SK-N-MC (cell line): ENCODE measurements around the gene MYO1F.
A peak's percentile ranks its signal among the peaks of the same experiment; 100 is the strongest.

Source experiments
- DNase-seq: peaks from one replicate; pipeline ENCODE4 v3.0.0-alpha.2; 2011; ENCODE audit warnings: low read depth, low spot score
- H3K27ac ChIP-seq: fragments of 200-600 bp; sonication (generic); 2 replicates; pipeline ENCODE4 v1.5.1; 2016; ENCODE audit warnings: mixed run types
- H3K36me3 ChIP-seq: fragments of 200-600 bp; sonication (generic); 2 replicates; pipeline ENCODE4 v1.6.1; 2017; ENCODE audit warnings: antibody characterized with exemption, low read length, mixed read lengths; ENCODE audit not compliant: insufficient read depth
- H3K4me3 ChIP-seq: fragments of 200-600 bp; sonication (generic); 2 replicates; pipeline ENCODE4 v1.5.1; 2016
- H3K9ac ChIP-seq: fragments of 200-600 bp; sonication (generic); 2 replicates; pipeline ENCODE4 v1.8.0; 2017; ENCODE audit warnings: mixed run types, mixed read lengths; ENCODE audit not compliant: insufficient read length
- H3K9me3 ChIP-seq: fragments of 200-600 bp; sonication (generic); 2 replicates; pipeline ENCODE4 v1.6.1; 2017; ENCODE audit warnings: low read depth, mild to moderate bottlenecking, antibody characterized with exemption, low read length, moderate library complexity, mixed read lengths
- EZH2 ChIP-seq: fragments of 200-600 bp; sonication (generic); IDR thresholded peaks from one replicate; pipeline ENCODE4 v1.6.1; 2017; ENCODE audit warnings: antibody characterized with exemption
- FOXP2 ChIP-seq: optimal IDR thresholded peaks from 2 replicates; pipeline ENCODE3; 2011; ENCODE audit warnings: mild to moderate bottlenecking, moderate library complexity; ENCODE audit not compliant: insufficient read depth; ENCODE audit errors: extremely low read length, control extremely low read depth
- POLR2AphosphoS5 ChIP-seq: IDR thresholded peaks from 2 replicates; pipeline ENCODE4 v1.6.1; 2012; ENCODE audit warnings: mild to moderate bottlenecking, low read depth, low read length, borderline replicate concordance

MYO1F gene

DNA sequence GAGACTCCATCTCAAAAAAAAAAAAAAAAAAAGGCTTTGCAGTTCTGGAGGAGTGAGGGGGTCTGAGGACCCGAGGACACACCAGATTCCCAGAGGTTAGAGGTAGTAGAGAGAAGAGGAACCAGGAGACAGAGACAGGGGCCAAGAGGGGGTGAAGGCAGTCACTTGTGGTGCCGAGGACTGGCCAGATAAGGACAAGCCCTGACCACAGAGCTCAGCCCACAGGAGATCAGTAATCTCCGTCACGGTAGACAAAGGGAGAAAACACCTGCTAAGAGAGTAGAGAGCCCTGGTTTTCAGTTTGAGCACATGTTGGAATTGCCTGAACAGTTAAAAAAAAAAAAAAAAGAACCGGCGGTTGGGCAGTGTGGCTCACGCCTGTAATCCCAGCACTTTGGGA lies 73.1 kb downstream of the MYO1F start:
- H3K4me3 ChIP-seq: no peak overlapping the region
- no peak overlapping the region for H3K9ac ChIP-seq
- TF ChIP-seq FOXP2: no peak
- no peak overlapping the region for H3K27ac ChIP-seq
- H3K9me3 ChIP-seq: no peaks in the 10 kb centered on the region
- DNase-seq: no peak
- H3K36me3 ChIP-seq: no peaks in the 10 kb centered on the region

DNA sequence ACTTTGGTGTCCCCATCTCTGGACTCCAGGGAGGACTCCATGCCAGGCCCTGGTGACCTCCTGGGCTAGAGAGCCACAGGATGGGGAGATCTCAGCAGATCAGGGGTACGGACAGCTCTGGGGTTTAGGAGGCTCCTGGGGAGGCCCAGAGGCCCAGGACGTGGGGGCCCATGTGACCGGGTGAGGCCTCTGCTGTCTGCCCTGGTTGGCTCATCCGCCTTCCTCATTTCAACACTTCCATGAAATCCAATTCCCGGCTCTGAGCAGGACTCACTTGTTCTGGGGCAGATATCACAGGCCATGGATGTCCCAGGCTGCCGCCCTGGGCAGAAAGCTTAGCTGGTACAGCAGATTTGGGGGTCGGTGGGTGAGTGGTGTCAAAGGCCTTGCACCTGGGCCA lies 73.7 kb downstream of the MYO1F start:
- no peak for DNase-seq
- H3K36me3 ChIP-seq: no peaks in the 10 kb centered on the region
- H3K9ac ChIP-seq: no peak overlapping the region
- no peak overlapping the region for H3K27ac ChIP-seq
- no peaks in the 10 kb centered on the region for H3K9me3 ChIP-seq
- TF ChIP-seq FOXP2: no peak
- TF ChIP-seq POLR2AphosphoS5: no peak
- no peak for TF ChIP-seq EZH2
- H3K4me3 ChIP-seq: no peak overlapping the region

- no peaks in the 10 kb centered on the region for H3K36me3 ChIP-seq
- no peak overlapping the region for H3K9ac ChIP-seq
- no peak overlapping the region for H3K27ac ChIP-seq
- DNase-seq: no peak
- TF ChIP-seq EZH2 (no peak), POLR2AphosphoS5 (no peak), FOXP2 (no peak)
- no peaks in the 10 kb centered on the region for H3K9me3 ChIP-seq
- no peak overlapping the region for H3K4me3 ChIP-seq
These were observed 75.3 kb downstream of the MYO1F start for GRCh38 chr19:8501981-8502380.

DNA sequence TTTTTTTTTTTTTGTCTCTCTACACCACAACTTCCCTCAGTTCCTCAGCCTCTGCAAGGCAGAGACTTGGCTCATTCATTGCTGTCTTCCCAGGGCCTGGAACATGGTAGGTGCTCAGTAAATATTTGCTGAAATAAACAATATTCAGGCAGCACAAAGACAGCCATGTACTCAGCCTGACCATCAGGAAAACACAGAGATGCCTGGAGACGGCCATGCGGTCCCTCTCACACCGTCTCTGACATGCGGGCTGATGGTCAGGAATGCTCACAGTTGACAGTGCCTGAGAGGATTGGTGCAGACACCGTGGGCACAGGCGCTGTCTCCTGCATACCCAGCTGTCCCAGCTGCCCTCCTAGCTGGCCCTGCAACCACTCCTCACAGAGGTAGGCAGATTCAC lies 75.7 kb downstream of the MYO1F start:
- no peaks in the 10 kb centered on the region for H3K36me3 ChIP-seq
- no peak overlapping the region for H3K9ac ChIP-seq
- no peaks in the 10 kb centered on the region for H3K9me3 ChIP-seq
- H3K4me3 ChIP-seq: no peak overlapping the region
- no peak for DNase-seq
- no peak overlapping the region for H3K27ac ChIP-seq
- TF ChIP-seq FOXP2 (no peak), POLR2AphosphoS5 (no peak), EZH2 (no peak)

GRCh38 chr19:8500158-8500557 lies 77.1 kb downstream of the MYO1F start:
- DNase-seq: no peak
- TF ChIP-seq FOXP2: no peak
- no peak for TF ChIP-seq POLR2AphosphoS5
- TF ChIP-seq EZH2: no peak
- Histone ChIP-seq H3K4me3 (peak overlapping the region; percentile 58), H3K9me3 (no peaks in the 10 kb centered on the region), H3K9ac (peak overlapping the region; percentile 41), H3K36me3 (no peaks in the 10 kb centered on the region), H3K27ac (peak overlapping the region; percentile 89)

DNA sequence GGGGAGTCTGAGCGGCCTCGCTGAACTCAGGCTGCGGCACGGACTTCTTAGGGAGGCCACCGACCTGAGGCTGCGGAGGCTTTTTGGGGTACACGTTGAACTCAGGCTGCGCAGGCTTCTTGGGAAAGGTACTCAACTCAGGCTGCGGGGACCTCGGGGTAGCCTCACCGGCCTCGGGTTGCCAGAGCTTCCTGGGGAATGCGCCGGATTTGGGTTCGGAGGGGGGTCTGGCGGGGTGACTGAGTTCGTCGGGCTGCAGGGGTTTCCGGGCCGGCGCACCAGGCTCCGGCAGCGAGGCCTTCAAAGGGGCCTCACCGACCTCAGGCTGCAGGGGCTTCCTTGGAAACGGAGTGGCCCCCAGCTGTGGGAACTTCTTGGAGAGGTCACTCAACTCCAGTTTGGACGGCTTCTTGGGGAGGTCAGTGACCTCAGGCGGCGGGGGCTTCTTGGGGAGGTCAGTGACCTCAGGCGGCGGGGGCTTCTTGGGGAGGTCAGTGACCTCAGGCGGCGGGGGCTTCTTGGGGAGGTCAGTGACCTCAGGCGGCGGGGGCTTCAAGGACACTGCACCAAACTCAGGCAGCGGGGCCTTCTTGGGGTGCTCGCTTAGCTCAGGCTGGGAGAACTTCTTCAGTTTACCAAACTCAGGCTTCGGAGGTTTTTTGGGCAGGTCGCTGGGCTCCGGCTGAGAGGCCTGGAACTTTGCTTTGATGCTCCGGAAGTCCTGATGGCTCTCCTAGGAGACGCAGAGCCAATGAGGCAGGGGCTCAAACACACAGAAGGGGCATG lies 78.0 kb downstream of the MYO1F start:
- no peak overlapping the region for H3K9ac ChIP-seq
- TF ChIP-seq EZH2 (no peak), POLR2AphosphoS5 (no peak), FOXP2 (no peak)
- H3K27ac ChIP-seq: no peak overlapping the region
- no peaks in the 10 kb centered on the region for H3K9me3 ChIP-seq
- H3K4me3 ChIP-seq: no peak overlapping the region
- H3K36me3 ChIP-seq: no peaks in the 10 kb centered on the region
- DNase-seq: no peak

- TF ChIP-seq EZH2 (no peak), FOXP2 (no peak), POLR2AphosphoS5 (no peak)
- no peak overlapping the region for H3K4me3 ChIP-seq
- no peak overlapping the region for H3K9ac ChIP-seq
- no peaks in the 10 kb centered on the region for H3K9me3 ChIP-seq
- DNase-seq: no peak
- no peaks in the 10 kb centered on the region for H3K36me3 ChIP-seq
- H3K27ac ChIP-seq: no peak overlapping the region
These were observed 78.9 kb downstream of the MYO1F start for GRCh38 chr19:8498295-8498694.

- TF ChIP-seq FOXP2 (no peak), POLR2AphosphoS5 (no peak), EZH2 (no peak)
- DNase-seq: no peak
- peak overlapping the region; percentile 33; the same call in 1 of the 2 replicates for H3K4me3 ChIP-seq
These were observed 83.1 kb downstream of the MYO1F start for GRCh38 chr19:8494158-8494557.

DNA sequence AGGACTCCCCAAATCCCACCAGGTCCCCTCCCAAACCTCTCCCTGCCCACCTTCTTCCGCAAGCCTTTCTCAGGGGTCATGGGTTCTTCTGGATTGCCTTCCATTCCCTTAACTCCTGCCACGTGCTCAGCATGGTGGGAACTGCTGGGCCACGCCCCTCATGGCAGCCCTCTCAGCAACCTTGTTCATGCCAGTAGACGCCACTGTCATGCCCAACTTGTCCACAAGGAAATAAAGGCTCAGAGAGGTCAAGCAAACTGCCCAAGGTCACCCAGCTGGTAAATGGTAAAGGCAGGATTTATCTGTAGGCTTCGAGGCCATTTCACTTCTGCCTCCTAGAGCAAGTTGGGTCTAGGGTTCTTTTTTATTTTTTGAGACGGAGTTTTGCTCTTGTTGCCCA lies 85.7 kb downstream of the MYO1F start:
- DNase-seq: no peak
- Histone ChIP-seq H3K36me3 (peaks cover 30% of the 10 kb centered on the region), H3K9ac (no peak overlapping the region), H3K4me3 (no peak overlapping the region), H3K9me3 (no peaks in the 10 kb centered on the region), H3K27ac (peak overlapping the region; percentile 46; the same call in 1 of the 2 replicates)
- TF ChIP-seq FOXP2 (no peak), EZH2 (no peak), POLR2AphosphoS5 (no peak)

More at GRCh38 chr19:8494158-8494557, 83.1 kb downstream of the MYO1F start:
- Histone ChIP-seq H3K27ac (0 out of 2 replicates have a peak overlapping the region, but pooled peaks have one; percentile 44), H3K36me3 (peaks cover 5% of the 10 kb centered on the region; the same call in 1 of the 2 replicates), H3K9me3 (no peaks in the 10 kb centered on the region), H3K9ac (no peak overlapping the region)
